Uterus (tissue), 4 donors: Measurements from ENCODE around the gene USP9X. TPM values are rescaled to one million over a fixed set of nuclear protein-coding genes. Genes with fewer than 3 reads are reported as not detected.
A peak's percentile ranks its signal among the peaks of the same experiment; 100 is the strongest.
"Not testable (repeated sequence)": the region's sequence is repeated elsewhere in the genome, so short reads cannot be mapped to it uniquely, and the experiment has no call there.

Experiments
- DNase-seq, 2 donors: peaks; one replicate each; pipeline ENCODE4 v3.0.0-alpha.2; 2019 to 2020
- H3K27ac ChIP-seq, 2 donors: fragments of 200-600 bp; sonication (generic); 1 replicate in 1 of 2; 2 replicates in 1 of 2; pipeline ENCODE4 v1.5.1; 2016 to 2018
- H3K27me3 ChIP-seq, 2 donors: fragments of 200-600 bp; sonication (generic); one replicate each; pipeline ENCODE4 v1.5.1; 2018 to 2019; ENCODE audit warnings: control low read depth in 1 of 2
- H3K36me3 ChIP-seq, 2 donors: fragments of 200-600 bp; sonication (generic); one replicate each; pipeline ENCODE4 v1.5.1; 2019; ENCODE audit warnings: control low read depth in 1 of 2
- H3K4me1 ChIP-seq, 2 donors: fragments of 200-600 bp; sonication (generic); one replicate each; pipeline ENCODE4 v1.5.1; 2018 to 2019; ENCODE audit warnings: control low read depth in 1 of 2
- H3K4me3 ChIP-seq, 2 donors: fragments of 200-600 bp; sonication (generic); 1 replicate in 1 of 2; 2 replicates in 1 of 2; pipeline ENCODE4 v1.5.1; 2018 to 2019; ENCODE audit warnings: mild to moderate bottlenecking in 1 of 2
- H3K9me3 ChIP-seq, 2 donors: fragments of 200-600 bp; sonication (generic); one replicate each; pipeline ENCODE4 v1.5.1; 2019; ENCODE audit warnings: control low read depth in 1 of 2
- POLR2A ChIP-seq, 2 donors: fragments of 450-650 bp; IDR thresholded peaks; one replicate each; pipeline ENCODE4 v1.6.1; 2016; ENCODE audit warnings: antibody characterized with exemption in 2 of 2, mild to moderate bottlenecking in 1 of 2, moderate library complexity in 1 of 2
- intact Hi-C: fragments of 100-400 bp; cut with DNase I; formaldehyde crosslinking; loops from one replicate; pipeline ENCODE4 v1.15.1; 2023; ENCODE audit warnings: low total_unique reads
- total RNA-seq, 4 donors: library from RNA; depleted of rRNA in 3 of 4; stranded (reverse); fragments of >200 nt in 3 of 4; gene quantifications; one replicate each; pipeline versions ENCODE4 v1.1.0 to v1.2.4, GENCODE V29; 2014 to 2023
- TF ChIP-seq, protein P1 (sequence below), 4 experiments: fragments of 200-600 bp in 2 of 4; fragments of 450-650 bp in 2 of 4; sonication (generic) in 2 of 4; IDR thresholded peaks; one replicate each; pipeline ENCODE4 v1.5.1; 2016 to 2019; ENCODE audit warnings: antibody characterized with exemption in 4 of 4, mild to moderate bottlenecking in 2 of 4, moderate library complexity in 1 of 4
- donor health status: DM: yes; HTN: yes; CAD: no.

Gene USP9X
- total RNA-seq, 4 donors from 2014 or later: 32.1 to 167 (median 78.7) TPM

DNA sequence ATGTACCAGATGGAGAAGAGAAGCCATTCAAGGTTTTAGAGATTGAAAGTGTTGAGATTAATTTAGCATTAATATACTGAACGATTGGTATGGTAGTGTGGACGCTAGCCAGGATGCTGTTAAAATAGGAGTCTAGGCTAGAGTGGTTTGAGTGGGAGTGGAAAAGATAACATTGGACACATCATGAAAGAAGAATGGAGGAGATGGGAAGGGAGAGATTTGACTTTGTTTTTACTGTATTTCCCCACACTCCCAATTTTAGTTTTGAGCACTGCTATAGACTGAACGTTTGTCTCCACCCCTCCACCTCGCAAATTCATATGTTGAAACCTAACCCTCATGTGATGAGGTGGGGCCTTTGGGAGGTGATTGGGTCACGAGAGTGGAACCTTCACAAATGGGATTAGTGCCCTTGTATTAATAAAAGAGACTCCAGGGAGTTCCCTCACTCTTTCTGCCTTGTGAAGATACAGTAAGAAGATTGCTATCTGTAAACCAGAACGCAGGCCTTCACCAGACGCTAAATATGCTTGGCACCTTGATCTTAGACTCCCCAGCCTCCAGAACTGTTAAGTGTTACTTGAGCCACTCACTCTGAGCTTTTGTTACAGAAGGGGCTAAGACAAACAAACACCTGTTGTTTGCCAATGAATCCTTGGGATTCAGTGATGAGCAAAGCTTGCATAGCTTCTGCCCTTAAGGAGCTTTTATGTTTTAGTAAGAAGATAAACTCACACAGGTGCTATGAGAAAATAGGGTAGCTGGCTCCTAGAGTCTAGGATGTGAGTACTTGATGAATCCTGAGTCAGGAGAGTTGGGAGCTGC lies 25.8 kb downstream of the USP9X start:
- H3K27me3 ChIP-seq: no peaks in the 10 kb centered on the region
- H3K9me3 ChIP-seq: no peaks in the 10 kb centered on the region
- no peak overlapping the region for H3K27ac ChIP-seq
- peaks cover 0 to 12% of the 10 kb centered on the region in 2 donors for H3K4me1 ChIP-seq
- H3K36me3 ChIP-seq: no peaks in the 10 kb centered on the region
- H3K4me3 ChIP-seq: no peak overlapping the region
- TF ChIP-seq POLR2A (IDR thresholded peaks at IDR 0.05): no peak
- TF ChIP-seq, protein P1, sequence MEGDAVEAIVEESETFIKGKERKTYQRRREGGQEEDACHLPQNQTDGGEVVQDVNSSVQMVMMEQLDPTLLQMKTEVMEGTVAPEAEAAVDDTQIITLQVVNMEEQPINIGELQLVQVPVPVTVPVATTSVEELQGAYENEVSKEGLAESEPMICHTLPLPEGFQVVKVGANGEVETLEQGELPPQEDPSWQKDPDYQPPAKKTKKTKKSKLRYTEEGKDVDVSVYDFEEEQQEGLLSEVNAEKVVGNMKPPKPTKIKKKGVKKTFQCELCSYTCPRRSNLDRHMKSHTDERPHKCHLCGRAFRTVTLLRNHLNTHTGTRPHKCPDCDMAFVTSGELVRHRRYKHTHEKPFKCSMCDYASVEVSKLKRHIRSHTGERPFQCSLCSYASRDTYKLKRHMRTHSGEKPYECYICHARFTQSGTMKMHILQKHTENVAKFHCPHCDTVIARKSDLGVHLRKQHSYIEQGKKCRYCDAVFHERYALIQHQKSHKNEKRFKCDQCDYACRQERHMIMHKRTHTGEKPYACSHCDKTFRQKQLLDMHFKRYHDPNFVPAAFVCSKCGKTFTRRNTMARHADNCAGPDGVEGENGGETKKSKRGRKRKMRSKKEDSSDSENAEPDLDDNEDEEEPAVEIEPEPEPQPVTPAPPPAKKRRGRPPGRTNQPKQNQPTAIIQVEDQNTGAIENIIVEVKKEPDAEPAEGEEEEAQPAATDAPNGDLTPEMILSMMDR (IDR thresholded peaks at IDR 0.05): no peak
- intact Hi-C loops: loop anchor here (10.0 kb wide), 1 partner anchor 456 kb away; no protein-coding TSS in a partner anchor
- DNase-seq: no peak

DNA sequence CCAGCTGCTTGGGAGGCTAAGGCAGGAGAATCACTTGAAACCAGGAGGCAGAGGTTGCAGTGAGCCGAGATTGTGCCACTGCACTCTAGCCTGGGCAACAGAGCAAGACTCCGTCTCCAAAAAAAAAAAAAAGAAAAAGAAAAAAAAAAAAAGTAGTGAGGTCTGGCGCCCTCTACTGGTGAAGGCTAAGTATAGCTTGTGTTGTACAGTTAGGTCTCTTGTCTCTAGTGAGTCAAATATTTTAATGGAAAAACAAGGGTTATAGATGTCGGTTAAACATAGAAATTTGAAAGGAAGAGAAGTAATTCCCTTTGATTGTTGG lies 29.8 kb downstream of the USP9X start:
- not testable (repeated sequence) for H3K9me3 ChIP-seq, H3K4me3 ChIP-seq, H3K36me3 ChIP-seq, H3K27me3 ChIP-seq, H3K27ac ChIP-seq, DNase-seq, H3K4me1 ChIP-seq
- intact Hi-C loops: loop anchor here (10.0 kb wide), 1 partner anchor 460 kb away; no protein-coding TSS in a partner anchor
- TF ChIP-seq, protein P1 (IDR thresholded peaks at IDR 0.05): peak; percentile 62 to 83 (median 78)

DNA sequence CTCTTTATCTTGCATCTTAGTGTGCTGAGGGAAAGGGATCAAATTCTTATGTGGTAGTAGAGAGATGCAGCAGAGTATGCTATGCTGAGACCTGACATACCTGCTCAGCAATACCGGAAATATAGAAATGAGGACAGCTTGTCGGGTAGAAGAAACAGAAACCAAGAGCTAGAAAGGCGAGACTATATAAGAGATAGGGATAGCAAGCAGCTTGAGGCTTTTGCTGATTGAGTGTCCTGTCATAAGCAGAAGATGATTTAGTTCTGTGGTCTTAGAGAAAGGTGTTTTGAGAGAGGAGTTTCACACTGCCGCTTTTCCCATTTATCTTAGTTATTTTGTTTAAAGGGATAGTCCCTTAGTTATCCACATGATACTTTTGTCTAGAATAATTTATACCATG lies 31.7 kb downstream of the USP9X start:
- Histone ChIP-seq H3K36me3 (no peaks in the 10 kb centered on the region), H3K27me3 (no peaks in the 10 kb centered on the region), H3K27ac (no peak overlapping the region), H3K9me3 (no peaks in the 10 kb centered on the region), H3K4me1 (peaks cover 0 to 9% of the 10 kb centered on the region in 2 donors), H3K4me3 (no peak overlapping the region)
- DNase-seq: no peak
- no peak for TF ChIP-seq POLR2A (IDR thresholded peaks at IDR 0.05)
- TF ChIP-seq, protein P1 (IDR thresholded peaks at IDR 0.05): no peak
- intact Hi-C loops: loop anchor here (10.0 kb wide), 1 partner anchor 462 kb away; no protein-coding TSS in a partner anchor

DNA sequence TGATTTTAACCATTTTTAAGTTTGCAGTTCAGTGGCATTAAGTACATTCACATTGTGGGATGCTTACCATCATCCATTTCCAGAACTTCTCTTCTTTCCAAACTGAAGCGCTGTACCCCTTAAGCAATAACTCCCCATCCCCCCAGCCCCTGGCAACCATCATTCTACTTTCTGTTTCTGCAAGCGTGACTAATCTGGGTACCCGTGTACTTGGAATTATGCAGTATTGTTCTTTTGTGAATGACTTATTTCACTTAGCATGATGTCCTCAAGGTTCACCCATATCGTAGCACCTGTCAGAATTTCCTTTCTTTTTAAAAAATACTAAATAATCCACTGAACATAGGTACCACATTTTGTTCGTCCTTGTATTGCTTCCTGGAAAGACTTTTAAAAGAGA lies 32.9 kb downstream of the USP9X start:
- intact Hi-C loops: loop anchor here (10.0 kb wide), 1 partner anchor 463 kb away; no protein-coding TSS in a partner anchor
- Histone ChIP-seq H3K4me1 (peaks cover 0 to 4% of the 10 kb centered on the region in 2 donors), H3K27me3 (no peaks in the 10 kb centered on the region), H3K27ac (no peak overlapping the region), H3K36me3 (no peaks in the 10 kb centered on the region), H3K9me3 (no peaks in the 10 kb centered on the region), H3K4me3 (no peak overlapping the region)
- TF ChIP-seq, protein P1 (IDR thresholded peaks at IDR 0.05): no peak
- TF ChIP-seq POLR2A (IDR thresholded peaks at IDR 0.05): no peak
- DNase-seq: no peak

DNA sequence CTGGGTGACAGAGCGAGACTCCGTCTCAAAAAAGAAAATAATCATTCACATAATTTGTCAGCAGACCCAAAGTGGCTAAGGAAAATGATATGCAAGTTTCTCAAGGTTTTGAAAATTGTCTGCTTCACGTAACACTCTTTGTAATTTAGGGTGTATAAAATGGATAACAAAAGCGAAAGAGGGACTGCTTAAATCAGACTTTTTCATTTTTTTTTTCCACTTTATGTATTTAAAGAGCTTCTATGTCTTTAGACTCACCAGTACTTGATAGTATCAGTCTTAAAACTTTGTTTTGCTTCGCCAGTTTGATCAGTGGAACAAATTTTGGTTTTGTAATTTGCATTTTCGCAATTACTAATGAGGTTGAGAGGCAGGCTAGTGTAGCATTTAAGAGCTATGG lies 34.6 kb downstream of the USP9X start:
- Histone ChIP-seq H3K36me3 (no peaks in the 10 kb centered on the region), H3K27me3 (no peaks in the 10 kb centered on the region), H3K4me1 (peaks cover 0 to 4% of the 10 kb centered on the region in 2 donors), H3K27ac (no peak overlapping the region), H3K4me3 (no peak overlapping the region), H3K9me3 (no peaks in the 10 kb centered on the region)
- no peak for DNase-seq
- intact Hi-C loops: loop anchor here (10.0 kb wide), 1 partner anchor 465 kb away; no protein-coding TSS in a partner anchor
- TF ChIP-seq POLR2A (IDR thresholded peaks at IDR 0.05): no peak
- TF ChIP-seq, protein P1 (IDR thresholded peaks at IDR 0.05): no peak
